GM12801 (cell line): Measurements from ENCODE around the gene VWA8.

Source experiments
- CTCF ChIP-seq: IDR thresholded peaks from one replicate; pipeline ENCODE4 v1.5.1; 2011; ENCODE audit warnings: control low read depth; ENCODE audit not compliant: insufficient read length; ENCODE audit errors: extremely low read depth

Gene VWA8

GRCh38 chr13:41637586-41637985 is 323.3 kb downstream of the VWA8 start:
- no peak for TF ChIP-seq CTCF

GRCh38 chr13:41634407-41634806 is 326.5 kb downstream of the VWA8 start:
- TF ChIP-seq CTCF: no peak

- TF ChIP-seq CTCF: no peak
These were observed 327.1 kb downstream of the VWA8 start for GRCh38 chr13:41633776-41634175.

- no peak for TF ChIP-seq CTCF
These were observed 329.5 kb downstream of the VWA8 start for GRCh38 chr13:41631296-41631965.

GRCh38 chr13:41627425-41627824 is 333.5 kb downstream of the VWA8 start:
- TF ChIP-seq CTCF: no peak

GRCh38 chr13:41624041-41624440 is 336.9 kb downstream of the VWA8 start:
- no peak for TF ChIP-seq CTCF

GRCh38 chr13:41622432-41623429 is 338.2 kb downstream of the VWA8 start:
- TF ChIP-seq CTCF: no peak
